GM19099 (cell line): ENCODE results near the gene GOLPH3.

Experiments used
- POLR2A ChIP-seq: IDR thresholded peaks from 3 replicates; pipeline ENCODE4 v1.6.1; 2011; ENCODE audit warnings: low read depth; ENCODE audit not compliant: insufficient read length; ENCODE audit errors: extremely low read depth

GOLPH3 gene

GRCh38 chr5:32151198-32151597, 22.9 kb downstream of the GOLPH3 start:
- no peak for TF ChIP-seq POLR2A

- no peak for TF ChIP-seq POLR2A
Observed at GRCh38 chr5:32150366-32150765, 23.8 kb downstream of the GOLPH3 start.

- no peak for TF ChIP-seq POLR2A
Observed at GRCh38 chr5:32147959-32148358, 26.2 kb downstream of the GOLPH3 start.

- no peak for TF ChIP-seq POLR2A
Observed at GRCh38 chr5:32147236-32147635, 26.9 kb downstream of the GOLPH3 start.

GRCh38 chr5:32145378-32145777, 28.7 kb downstream of the GOLPH3 start:
- TF ChIP-seq POLR2A: no peak

- TF ChIP-seq POLR2A: no peak
Observed at GRCh38 chr5:32144378-32145207, 29.5 kb downstream of the GOLPH3 start.

GRCh38 chr5:32143617-32144377, 30.3 kb downstream of the GOLPH3 start:
- TF ChIP-seq POLR2A: no peak

GRCh38 chr5:32138839-32139493, 35.2 kb downstream of the GOLPH3 start:
- TF ChIP-seq POLR2A: no peak

GRCh38 chr5:32136342-32136741, 37.8 kb downstream of the GOLPH3 start:
- no peak for TF ChIP-seq POLR2A

GRCh38 chr5:32135086-32135485, 39.0 kb downstream of the GOLPH3 start:
- no peak for TF ChIP-seq POLR2A

GRCh38 chr5:32132757-32133156, 41.4 kb downstream of the GOLPH3 start:
- TF ChIP-seq POLR2A: no peak

GRCh38 chr5:32131604-32132003, 42.5 kb downstream of the GOLPH3 start:
- TF ChIP-seq POLR2A: no peak

- TF ChIP-seq POLR2A: no peak
Observed at GRCh38 chr5:32130865-32131264, 43.3 kb downstream of the GOLPH3 start.

- TF ChIP-seq POLR2A: no peak
Observed at GRCh38 chr5:32129074-32129598, 45.0 kb downstream of the GOLPH3 start.

GRCh38 chr5:32127711-32128110, 46.4 kb downstream of the GOLPH3 start:
- no peak for TF ChIP-seq POLR2A
